Measurements from ENCODE around the gene RXRA. TPM values are rescaled to one million over a fixed set of nuclear protein-coding genes. Genes with fewer than 3 reads are reported as not detected.
A peak's percentile ranks its signal among the peaks of the same experiment; 100 is the strongest.

Gene RXRA
- total RNA-seq, 4 donors from 2014 or later, result 39.4 to 81.3 (median 67.4) TPM

- H3K9me3 ChIP-seq, result no peaks in the 10 kb centered on the region
- H3K27ac ChIP-seq, result peak overlapping the region; percentile 63 to 77 (median 73)
- 47 to 55% methylated on average over 21 to 28 of the region's 29 CpGs for WGBS, 2 donors
- TF ChIP-seq CTCF (IDR thresholded peaks at IDR 0.05), result no peak
- TF ChIP-seq POLR2A (IDR thresholded peaks at IDR 0.05), result no peak
- H3K27me3 ChIP-seq, result no peaks in the 10 kb centered on the region
- H3K36me3 ChIP-seq, result no peaks in the 10 kb centered on the region
- no peak overlapping the region for H3K4me3 ChIP-seq (replicated peaks in 1 of 3)
- H3K4me1 ChIP-seq, result peaks cover 69 to 96% of the 10 kb centered on the region in 2 donors
- peak; percentile 89 to 92 for DNase-seq
- intact Hi-C loops (cut with DNase I), result no loop called here
These were observed 30.5 kb downstream of the RXRA start for GRCh38 chr9:134356496-134357470.

- intact Hi-C loops (cut with DNase I), result no loop called here
- Histone ChIP-seq H3K27ac (peak overlapping the region in 2 of 3 donors; percentile 29 to 41), H3K9me3 (no peaks in the 10 kb centered on the region), H3K4me1 (peaks cover 60 to 87% of the 10 kb centered on the region in 2 donors), H3K4me3 (replicated peaks in 1 of 3) (no peak overlapping the region), H3K36me3 (no peaks in the 10 kb centered on the region), H3K27me3 (no peaks in the 10 kb centered on the region)
- no peak for TF ChIP-seq CTCF (IDR thresholded peaks at IDR 0.05)
- TF ChIP-seq POLR2A (IDR thresholded peaks at IDR 0.05), result no peak
- DNase-seq, result no peak
- WGBS, 2 donors, result 58 to 63% methylated on average over 9 of the region's 9 CpGs
These were observed 31.4 kb downstream of the RXRA start for GRCh38 chr9:134357631-134358025.

GRCh38 chr9:134358026-134358661 lies 31.9 kb downstream of the RXRA start:
- no peak for TF ChIP-seq CTCF (IDR thresholded peaks at IDR 0.05)
- no peak for TF ChIP-seq POLR2A (IDR thresholded peaks at IDR 0.05)
- no peaks in the 10 kb centered on the region for H3K9me3 ChIP-seq
- no peak overlapping the region for H3K4me3 ChIP-seq (replicated peaks in 1 of 3)
- peaks cover 55 to 82% of the 10 kb centered on the region in 2 donors for H3K4me1 ChIP-seq
- WGBS, 2 donors, result 57% methylated on average over 8 of the region's 16 CpGs; no CpG with 5 or more reads in 1 of the 2 donors
- peak overlapping the region in 2 of 3 donors; percentile 29 to 45 for H3K27ac ChIP-seq
- no peaks in the 10 kb centered on the region for H3K36me3 ChIP-seq
- DNase-seq, result peak; percentile 48 to 58
- intact Hi-C loops (cut with DNase I), result no loop called here
- no peaks in the 10 kb centered on the region for H3K27me3 ChIP-seq

GRCh38 chr9:134358662-134359319 lies 32.5 kb downstream of the RXRA start:
- Histone ChIP-seq H3K9me3 (no peaks in the 10 kb centered on the region), H3K27me3 (no peaks in the 10 kb centered on the region), H3K4me1 (peaks cover 54 to 76% of the 10 kb centered on the region in 2 donors), H3K27ac (peak overlapping the region in 2 of 3 donors; percentile 29 to 45), H3K4me3 (replicated peaks in 1 of 3) (no peak overlapping the region), H3K36me3 (no peaks in the 10 kb centered on the region)
- intact Hi-C loops (cut with DNase I), result no loop called here
- 51 to 73% methylated on average over 8 to 12 of the region's 17 CpGs for WGBS, 2 donors
- peak; percentile 88 to 89 for DNase-seq
- TF ChIP-seq POLR2A (IDR thresholded peaks at IDR 0.05), result no peak
- no peak for TF ChIP-seq CTCF (IDR thresholded peaks at IDR 0.05)

Data from thyroid gland (tissue), 4 donors.